Mucosa of descending colon (tissue), 3 donors: ENCODE results near the gene CYB561D1. TPM values are rescaled to one million over a fixed set of nuclear protein-coding genes. Genes with fewer than 3 reads are reported as not detected.

Experiments used
- ATAC-seq: fragments of 200-7000 bp; cut with Tn5 transposase; one replicate; pipeline ENCODE4 v1.9.1; 2020; ENCODE audit warnings: mild to moderate bottlenecking, moderate library complexity
- DNase-seq, 3 donors: peaks; one replicate each; pipeline ENCODE4 v3.0.0-alpha.2; 2020
- H3K36me3 ChIP-seq: fragments of 200-600 bp; one replicate; pipeline ENCODE4 v1.8.0; 2021; ENCODE audit warnings: low read depth, mild to moderate bottlenecking
- H3K4me1 ChIP-seq: fragments of 200-600 bp; one replicate; pipeline ENCODE4 v1.8.0; 2021; ENCODE audit warnings: low read depth, mild to moderate bottlenecking
- H3K4me3 ChIP-seq: fragments of 200-600 bp; one replicate; pipeline ENCODE4 v1.8.0; 2021; ENCODE audit warnings: mild to moderate bottlenecking
- H3K9me3 ChIP-seq: fragments of 200-600 bp; one replicate; pipeline ENCODE4 v1.8.0; 2021; ENCODE audit warnings: mild to moderate bottlenecking
- intact Hi-C, 2 donors: fragments of 100-400 bp; cut with DNase I in 1 of 2; cut with micrococcal nuclease in 1 of 2; formaldehyde crosslinking; loops; one replicate each; pipeline versions ENCODE4 v1.11.0 to v1.11.1; 2022; cut with DNase I, micrococcal nuclease
- total RNA-seq, 3 donors: library from RNA; stranded (reverse); fragmentation: NEBNext Ultra II Directional in 2 of 3; extraction: Animal tissue kit (Norgen Biotek cat#: 25700) in 2 of 3; gene quantifications; one replicate each; pipeline versions ENCODE4 v1.2.1 to v1.2.4, GENCODE V29; 2021 to 2023
- TF ChIP-seq, protein P1 (sequence below): fragments of 200-600 bp; IDR thresholded peaks from one replicate; pipeline ENCODE4 v1.8.0; 2022; ENCODE audit warnings: antibody characterized with exemption, mild to moderate bottlenecking
- donor health status: DM: no; HTN: no; CAD: no; lungs with moderate emphysema.
- donor health status: DM: no; HTN: no; CAD: no.
- donor health status: DM: no; HTN: yes; CAD: no.

The CYB561D1 gene
- total RNA-seq, 3 donors from 2014 or later, result 16.0 to 18.7 (median 18.1) TPM

DNA sequence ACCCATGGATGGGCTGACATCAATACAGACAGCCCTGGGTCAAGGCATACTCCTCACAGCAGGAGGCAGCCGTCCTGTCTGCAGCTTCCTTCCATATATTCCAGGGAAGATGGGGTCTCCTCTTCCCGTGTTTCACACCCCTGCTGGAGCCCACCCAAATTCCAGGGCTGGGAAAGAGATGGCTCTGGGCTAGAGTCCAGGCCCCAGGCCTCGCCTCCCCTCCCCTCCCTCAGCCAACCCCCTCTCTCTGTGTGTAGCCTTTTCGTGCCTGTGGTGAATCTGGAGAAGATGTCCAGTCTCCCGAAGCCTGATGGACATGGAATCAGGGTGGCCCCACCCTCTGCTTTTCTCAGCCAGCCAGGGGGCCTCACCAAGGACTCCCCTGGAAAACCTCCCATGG is 6.6 kb upstream of the CYB561D1 start:
- no peaks in the 10 kb centered on the region for H3K9me3 ChIP-seq
- TF ChIP-seq, protein P1, sequence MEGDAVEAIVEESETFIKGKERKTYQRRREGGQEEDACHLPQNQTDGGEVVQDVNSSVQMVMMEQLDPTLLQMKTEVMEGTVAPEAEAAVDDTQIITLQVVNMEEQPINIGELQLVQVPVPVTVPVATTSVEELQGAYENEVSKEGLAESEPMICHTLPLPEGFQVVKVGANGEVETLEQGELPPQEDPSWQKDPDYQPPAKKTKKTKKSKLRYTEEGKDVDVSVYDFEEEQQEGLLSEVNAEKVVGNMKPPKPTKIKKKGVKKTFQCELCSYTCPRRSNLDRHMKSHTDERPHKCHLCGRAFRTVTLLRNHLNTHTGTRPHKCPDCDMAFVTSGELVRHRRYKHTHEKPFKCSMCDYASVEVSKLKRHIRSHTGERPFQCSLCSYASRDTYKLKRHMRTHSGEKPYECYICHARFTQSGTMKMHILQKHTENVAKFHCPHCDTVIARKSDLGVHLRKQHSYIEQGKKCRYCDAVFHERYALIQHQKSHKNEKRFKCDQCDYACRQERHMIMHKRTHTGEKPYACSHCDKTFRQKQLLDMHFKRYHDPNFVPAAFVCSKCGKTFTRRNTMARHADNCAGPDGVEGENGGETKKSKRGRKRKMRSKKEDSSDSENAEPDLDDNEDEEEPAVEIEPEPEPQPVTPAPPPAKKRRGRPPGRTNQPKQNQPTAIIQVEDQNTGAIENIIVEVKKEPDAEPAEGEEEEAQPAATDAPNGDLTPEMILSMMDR, result no peak
- no peak for ATAC-seq
- no peaks in the 10 kb centered on the region for H3K36me3 ChIP-seq
- DNase-seq, result no peak
- intact Hi-C loops, result no loop called here
- peaks cover 13% of the 10 kb centered on the region for H3K4me1 ChIP-seq
- H3K4me3 ChIP-seq, result no peak overlapping the region

DNA sequence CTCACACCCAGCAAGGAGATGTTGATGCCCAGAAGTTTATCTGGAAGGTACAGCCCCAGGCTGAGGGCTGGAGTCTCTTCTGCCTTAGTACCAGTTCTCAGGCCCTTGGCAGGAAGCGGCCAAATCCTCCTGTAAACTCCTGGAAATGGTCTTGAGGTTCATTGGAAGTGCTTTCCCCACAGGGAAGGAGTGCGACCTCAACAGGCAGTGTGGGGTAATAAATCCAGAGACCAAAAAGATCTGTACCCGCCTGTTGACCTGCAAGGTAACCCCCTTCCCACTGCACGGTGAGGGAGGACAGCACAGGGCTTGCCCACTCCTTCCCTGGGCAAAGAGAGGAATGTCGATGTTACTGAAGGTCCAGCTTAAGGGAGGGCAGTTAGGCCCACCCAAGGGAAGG is 5.7 kb upstream of the CYB561D1 start:
- Histone ChIP-seq H3K4me3 (no peak overlapping the region), H3K9me3 (no peaks in the 10 kb centered on the region), H3K4me1 (peaks cover 9% of the 10 kb centered on the region), H3K36me3 (no peaks in the 10 kb centered on the region)
- DNase-seq (no peak), ATAC-seq (no peak)
- intact Hi-C loops, result no loop called here
- TF ChIP-seq, protein P1, result no peak

DNA sequence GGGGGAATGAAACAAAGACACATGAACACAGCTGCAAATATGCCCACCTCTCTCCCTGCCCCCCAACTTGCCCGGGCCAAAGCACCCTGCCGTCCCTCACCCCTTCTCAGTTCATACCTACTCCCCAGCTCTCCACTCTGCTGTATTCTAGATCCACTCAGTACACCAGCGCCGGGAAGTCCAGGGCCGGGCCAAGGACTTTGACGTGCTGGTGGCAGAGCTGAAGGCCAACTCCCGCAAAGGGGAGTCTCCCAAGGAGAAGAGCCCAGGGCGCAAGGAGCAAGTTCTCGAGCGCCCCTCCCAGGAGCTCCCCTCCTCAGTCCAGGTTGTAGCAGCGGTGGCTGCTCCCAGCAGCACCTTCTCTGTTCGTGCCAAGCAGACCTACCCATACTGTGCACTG is 5.2 kb upstream of the CYB561D1 start:
- ATAC-seq, result no peak
- Histone ChIP-seq H3K4me1 (peaks cover 7% of the 10 kb centered on the region), H3K9me3 (no peaks in the 10 kb centered on the region), H3K4me3 (no peak overlapping the region), H3K36me3 (no peaks in the 10 kb centered on the region)
- intact Hi-C loops, result no loop called here
- DNase-seq, result no peak
- TF ChIP-seq, protein P1, result no peak

DNA sequence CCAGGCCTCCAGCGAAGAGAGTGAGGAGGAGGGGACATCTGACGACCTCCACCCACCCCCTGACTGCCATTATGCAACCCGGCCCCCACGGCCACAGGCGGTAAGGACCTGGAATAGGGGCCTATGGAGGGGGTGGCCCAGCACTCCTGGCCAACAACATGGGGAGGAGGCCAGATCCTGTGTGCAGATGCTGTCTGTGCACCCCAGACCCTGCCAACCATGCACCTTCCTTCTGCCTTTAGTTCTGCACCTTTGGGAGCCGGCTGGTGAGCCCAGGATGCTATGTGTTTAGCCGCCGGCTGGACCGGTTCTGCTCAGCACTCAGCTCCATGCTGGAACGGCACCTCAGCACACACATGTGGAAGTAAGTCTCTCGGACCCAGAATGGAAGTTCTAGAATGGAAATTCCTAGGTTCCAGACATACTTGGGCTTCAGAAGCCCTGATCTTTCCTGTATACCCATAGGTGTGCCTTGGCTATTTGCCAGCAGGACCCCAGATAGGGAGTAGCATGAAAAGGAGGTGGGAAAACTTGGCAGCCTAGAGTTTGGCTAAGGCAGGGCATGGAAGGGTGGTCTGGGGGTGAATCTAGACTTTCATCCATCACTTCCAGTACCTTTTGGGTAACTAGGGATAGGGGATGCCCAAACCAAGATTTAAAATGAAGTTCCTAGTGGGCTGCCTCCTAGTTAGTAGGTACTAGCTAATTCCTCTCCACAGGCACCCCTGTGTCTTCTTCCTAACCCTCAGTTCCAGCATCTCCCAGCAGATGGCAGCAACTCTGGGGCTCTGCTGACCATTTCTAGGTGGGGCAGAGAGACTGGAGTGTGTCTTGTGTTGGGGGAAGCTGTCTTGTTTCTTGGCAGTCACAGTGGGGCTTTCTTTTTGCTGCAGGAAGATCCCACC is 3.6 kb upstream of the CYB561D1 start:
- H3K9me3 ChIP-seq, result no peaks in the 10 kb centered on the region
- TF ChIP-seq, protein P1, result peak; percentile 84
- DNase-seq (peak in 2 of 3 donors; percentile 75 to 86), ATAC-seq (peak; percentile 56)
- H3K36me3 ChIP-seq, result no peaks in the 10 kb centered on the region
- H3K4me1 ChIP-seq, result peaks cover 6% of the 10 kb centered on the region
- H3K4me3 ChIP-seq, result no peak overlapping the region
- intact Hi-C loops, result loop anchor here in 1 of 2 donors (5.0 kb wide), 1 partner anchor 42 kb away; no protein-coding TSS in a partner anchor

DNA sequence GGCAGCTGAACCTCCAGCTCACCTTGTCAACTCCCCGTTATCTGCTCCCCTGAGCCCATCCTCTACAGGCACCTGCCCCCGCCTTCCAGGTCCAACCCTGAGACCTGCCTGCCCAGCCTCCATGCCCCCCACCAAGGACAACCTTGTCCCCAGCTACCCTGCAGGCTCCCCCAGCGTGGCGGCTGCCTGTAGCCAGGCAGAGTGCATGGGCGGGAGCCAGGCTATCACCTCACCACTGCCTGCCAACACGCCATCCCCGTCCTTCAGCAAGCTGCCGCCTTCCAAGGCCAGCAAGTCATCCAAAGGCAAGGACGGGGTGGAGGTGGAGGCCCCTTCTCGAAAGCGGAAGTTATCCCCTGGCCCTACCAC is 3.0 kb upstream of the CYB561D1 start:
- peaks cover 7% of the 10 kb centered on the region for H3K4me1 ChIP-seq
- TF ChIP-seq, protein P1, result no peak
- ATAC-seq (no peak), DNase-seq (no peak)
- intact Hi-C loops, result loop anchor here in 1 of 2 donors (5.0 kb wide), 1 partner anchor 41 kb away; no protein-coding TSS in a partner anchor
- H3K36me3 ChIP-seq, result no peaks in the 10 kb centered on the region
- no peaks in the 10 kb centered on the region for H3K9me3 ChIP-seq
- H3K4me3 ChIP-seq, result no peak overlapping the region
